Measurements from ENCODE around the gene C15orf62. TPM values are rescaled to one million over a fixed set of nuclear protein-coding genes. Genes with fewer than 3 reads are reported as not detected.

The C15orf62 gene
- total RNA-seq, 1 experiment from 2014 or later, result 0.26 TPM

DNA sequence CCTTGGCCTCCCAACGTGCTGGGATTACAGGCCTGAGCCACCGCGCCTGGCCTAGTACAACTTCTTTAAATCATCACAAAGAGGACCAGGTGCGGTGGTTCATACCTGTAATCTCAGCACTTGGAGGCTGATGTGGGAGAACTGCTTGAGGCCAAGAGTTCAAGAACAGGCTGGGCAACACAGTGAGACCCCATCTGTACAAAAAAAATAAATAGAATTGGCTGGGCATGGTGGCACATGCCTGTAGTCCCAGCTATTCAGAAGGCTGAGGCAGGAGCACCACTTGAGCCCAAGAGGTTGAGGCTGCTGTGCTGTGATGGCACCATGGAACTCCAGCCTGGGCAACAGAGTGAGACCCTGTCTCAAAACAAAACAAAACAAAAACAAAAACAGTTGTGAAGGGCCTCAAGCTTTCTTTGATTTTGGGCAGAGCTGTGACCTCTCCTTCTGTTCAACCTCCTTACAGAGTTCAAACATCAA lies 20.6 kb upstream of the C15orf62 start:
- TF ChIP-seq, protein P1, sequence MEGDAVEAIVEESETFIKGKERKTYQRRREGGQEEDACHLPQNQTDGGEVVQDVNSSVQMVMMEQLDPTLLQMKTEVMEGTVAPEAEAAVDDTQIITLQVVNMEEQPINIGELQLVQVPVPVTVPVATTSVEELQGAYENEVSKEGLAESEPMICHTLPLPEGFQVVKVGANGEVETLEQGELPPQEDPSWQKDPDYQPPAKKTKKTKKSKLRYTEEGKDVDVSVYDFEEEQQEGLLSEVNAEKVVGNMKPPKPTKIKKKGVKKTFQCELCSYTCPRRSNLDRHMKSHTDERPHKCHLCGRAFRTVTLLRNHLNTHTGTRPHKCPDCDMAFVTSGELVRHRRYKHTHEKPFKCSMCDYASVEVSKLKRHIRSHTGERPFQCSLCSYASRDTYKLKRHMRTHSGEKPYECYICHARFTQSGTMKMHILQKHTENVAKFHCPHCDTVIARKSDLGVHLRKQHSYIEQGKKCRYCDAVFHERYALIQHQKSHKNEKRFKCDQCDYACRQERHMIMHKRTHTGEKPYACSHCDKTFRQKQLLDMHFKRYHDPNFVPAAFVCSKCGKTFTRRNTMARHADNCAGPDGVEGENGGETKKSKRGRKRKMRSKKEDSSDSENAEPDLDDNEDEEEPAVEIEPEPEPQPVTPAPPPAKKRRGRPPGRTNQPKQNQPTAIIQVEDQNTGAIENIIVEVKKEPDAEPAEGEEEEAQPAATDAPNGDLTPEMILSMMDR (IDR thresholded peaks at IDR 0.05; ENCODE audit: unreplicated experiment), result no peak
- intact Hi-C loops (cut with micrococcal nuclease), result loop anchor here (5.0 kb wide), 1 partner anchor 108 kb away; no protein-coding TSS in a partner anchor
- no TSS peak for BruUV-seq (replicated peaks)
- POLR2A ChIA-PET, result interaction anchor here (3.8 kb wide), 1 partner anchor 21 kb away, joined by 12 read pairs; the partner anchor contains the start of gene C15orf62
- no peaks in the 10 kb centered on the region for H3K27me3 Mint-ChIP-seq (ENCODE audit: insufficient read depth, unreplicated experiment)
- no peak overlapping the region for H3K27ac Mint-ChIP-seq (ENCODE audit: low read depth, unreplicated experiment)
- H3K4me1 Mint-ChIP-seq (ENCODE audit: insufficient read depth, unreplicated experiment), result peaks cover 2% of the 10 kb centered on the region
- peaks cover 27% of the 10 kb centered on the region for H3K36me3 Mint-ChIP-seq (ENCODE audit: insufficient read depth, unreplicated experiment)
- DNase-seq (ENCODE audit: unreplicated experiment), result no peak
- no peak overlapping the region for H3K4me3 Mint-ChIP-seq (ENCODE audit: unreplicated experiment)
- no peaks in the 10 kb centered on the region for H3K9me3 Mint-ChIP-seq (ENCODE audit: unreplicated experiment)
- CTCF ChIA-PET, result interaction anchor here (0.6 to 4.3 kb wide), 2 partner anchors 33 to 139 kb away, joined by 3 to 27 read pairs; no protein-coding TSS in a partner anchor

DNA sequence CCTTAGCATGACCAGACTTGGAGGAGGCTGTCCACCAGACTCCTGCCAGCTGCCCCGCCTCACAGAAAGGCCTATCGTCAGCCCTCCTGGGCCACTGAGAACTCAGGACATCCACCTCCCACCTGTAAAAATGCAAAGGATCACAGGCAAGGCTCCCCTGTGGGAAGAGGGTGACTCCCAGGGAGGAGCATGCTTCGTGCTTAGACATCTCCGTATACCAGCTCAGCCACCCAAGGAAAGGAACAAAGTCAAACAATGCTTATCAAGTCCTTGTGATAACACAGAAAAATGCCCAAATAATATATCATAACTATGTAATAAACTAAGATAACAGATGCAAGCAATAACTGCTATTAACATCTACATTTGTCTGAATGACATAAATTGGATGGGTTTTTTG lies 18.9 kb upstream of the C15orf62 start:
- BruUV-seq (replicated peaks), result no TSS peak

DNA sequence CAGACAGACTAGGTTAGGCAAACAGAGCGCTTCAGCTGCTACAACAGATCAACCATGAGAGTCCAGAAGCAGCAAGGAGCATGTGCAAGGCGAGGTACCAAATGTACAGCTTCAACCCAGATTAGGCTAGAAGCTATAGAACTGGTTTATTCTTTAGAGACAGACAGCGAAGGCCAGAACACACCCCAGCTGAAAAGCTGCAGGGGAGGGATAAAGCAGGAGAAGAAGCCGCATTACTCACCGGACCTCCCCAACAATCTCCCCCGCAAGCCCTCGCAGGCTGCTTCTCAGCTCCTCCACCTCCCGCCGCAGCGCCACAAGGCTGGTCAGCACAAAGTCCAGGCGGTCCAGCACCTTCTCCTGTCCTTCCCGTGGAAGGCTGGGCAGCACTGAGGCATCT lies 18.0 kb upstream of the C15orf62 start:
- Mint-ChIP-seq H3K9me3 (ENCODE audit: unreplicated experiment) (no peaks in the 10 kb centered on the region), H3K36me3 (ENCODE audit: insufficient read depth, unreplicated experiment) (peaks cover 22% of the 10 kb centered on the region), H3K4me1 (ENCODE audit: insufficient read depth, unreplicated experiment) (no peaks in the 10 kb centered on the region), H3K4me3 (ENCODE audit: unreplicated experiment) (no peak overlapping the region), H3K27me3 (ENCODE audit: insufficient read depth, unreplicated experiment) (no peaks in the 10 kb centered on the region), H3K27ac (ENCODE audit: low read depth, unreplicated experiment) (no peak overlapping the region)
- BruUV-seq (replicated peaks), result no TSS peak
- DNase-seq (ENCODE audit: unreplicated experiment), result no peak
- intact Hi-C loops (cut with micrococcal nuclease), result no loop called here
- TF ChIP-seq, protein P1 (IDR thresholded peaks at IDR 0.05; ENCODE audit: unreplicated experiment), result no peak
- ChIA-PET POLR2A (interaction anchor here (0.6 to 1.5 kb wide), 3 partner anchors 8 to 347 kb away, joined by 3 to 4 read pairs (median 3); no protein-coding TSS in a partner anchor), CTCF (interaction anchor here (0.7 to 2.1 kb wide), 4 partner anchors 15 to 246 kb away, joined by 3 to 6 read pairs (median 4); no protein-coding TSS in a partner anchor)

More for the DNA sequence above, 18.9 kb upstream of the C15orf62 start:
- POLR2A ChIA-PET, result no interaction called here
- CTCF ChIA-PET, result interaction anchor here (0.8 to 2.1 kb wide), 3 partner anchors 26 to 144 kb away, joined by 3 to 6 read pairs (median 5); no protein-coding TSS in a partner anchor
- Mint-ChIP-seq H3K27me3 (ENCODE audit: insufficient read depth, unreplicated experiment) (no peaks in the 10 kb centered on the region), H3K9me3 (ENCODE audit: unreplicated experiment) (no peaks in the 10 kb centered on the region), H3K36me3 (ENCODE audit: insufficient read depth, unreplicated experiment) (peaks cover 22% of the 10 kb centered on the region), H3K4me3 (ENCODE audit: unreplicated experiment) (no peak overlapping the region), H3K4me1 (ENCODE audit: insufficient read depth, unreplicated experiment) (no peaks in the 10 kb centered on the region), H3K27ac (ENCODE audit: low read depth, unreplicated experiment) (no peak overlapping the region)
- no peak for DNase-seq (ENCODE audit: unreplicated experiment)
- intact Hi-C loops (cut with micrococcal nuclease), result no loop called here
- TF ChIP-seq, protein P1 (IDR thresholded peaks at IDR 0.05; ENCODE audit: unreplicated experiment), result no peak

DNA sequence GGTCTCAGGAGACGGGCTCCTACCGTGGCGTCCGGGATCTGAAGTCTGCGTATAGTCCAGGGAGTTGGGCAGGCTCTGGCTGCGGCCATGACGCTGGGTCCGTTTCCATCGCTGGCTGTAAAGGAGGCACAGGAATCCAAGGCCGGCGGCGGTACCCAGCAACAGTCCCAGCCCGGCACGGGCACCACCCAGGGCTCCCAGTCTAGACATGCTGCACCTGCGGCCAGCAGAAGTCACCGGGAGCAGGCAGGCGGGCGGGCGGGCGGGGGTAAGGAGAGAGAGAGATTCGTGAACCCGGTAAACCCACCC lies 15.3 kb upstream of the C15orf62 start:
- TF ChIP-seq, protein P1 (IDR thresholded peaks at IDR 0.05; ENCODE audit: unreplicated experiment), result no peak
- CTCF ChIA-PET, result interaction anchor here (0.6 to 0.7 kb wide), 2 partner anchors 56 to 101 kb away, joined by 3 read pairs; no protein-coding TSS in a partner anchor

More for the DNA sequence above, 15.3 kb upstream of the C15orf62 start:
- intact Hi-C loops (cut with micrococcal nuclease), result no loop called here
- Mint-ChIP-seq H3K9me3 (ENCODE audit: unreplicated experiment) (no peaks in the 10 kb centered on the region), H3K4me3 (ENCODE audit: unreplicated experiment) (peak overlapping the region; percentile 93), H3K4me1 (ENCODE audit: insufficient read depth, unreplicated experiment) (no peaks in the 10 kb centered on the region), H3K27me3 (ENCODE audit: insufficient read depth, unreplicated experiment) (no peaks in the 10 kb centered on the region), H3K36me3 (ENCODE audit: insufficient read depth, unreplicated experiment) (peaks cover 14% of the 10 kb centered on the region), H3K27ac (ENCODE audit: low read depth, unreplicated experiment) (peak overlapping the region; percentile 89)
- BruUV-seq (replicated peaks), result no TSS peak
- DNase-seq (ENCODE audit: unreplicated experiment), result peak; percentile 6
- POLR2A ChIA-PET, result interaction anchor here (1.0 to 2.7 kb wide), 4 partner anchors 11 to 247 kb away, joined by 3 to 13 read pairs (median 6); partner anchors contain the start of genes C15orf62 and GCHFR
